Pons (tissue), 1 donor: Measurements from ENCODE around the gene RNF4.
"Not testable (repeated sequence)": the region's sequence is repeated elsewhere in the genome, so short reads cannot be mapped to it uniquely, and the experiment has no call there.

Experiments used
- DNase-seq: peaks from one replicate; pipeline ENCODE4 v3.0.0-alpha.2; 2016; ENCODE audit warnings: low spot score

The RNF4 gene

GRCh38 chr4:2486981-2487380, 18.1 kb downstream of the RNF4 start:
- DNase-seq, result no peak

DNA sequence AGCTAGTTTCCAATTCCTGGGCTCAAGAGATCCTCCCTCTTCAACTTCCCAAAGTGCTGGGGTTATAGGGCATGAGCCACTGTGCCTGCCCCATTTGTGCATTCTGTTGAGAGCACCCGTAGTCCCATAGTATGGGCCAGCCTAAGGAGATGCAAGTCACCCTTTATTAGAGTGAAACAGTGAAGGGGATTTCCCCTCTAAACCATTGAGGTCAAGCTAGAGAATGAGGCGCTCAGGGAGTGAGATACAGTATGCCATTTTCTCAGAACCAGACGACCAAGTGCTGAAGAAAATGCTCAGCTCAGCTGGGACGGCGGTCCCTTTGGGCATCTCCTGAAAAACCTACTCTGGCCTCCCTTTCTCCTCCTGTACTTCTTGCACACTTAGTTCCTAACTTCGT, 18.7 kb downstream of the RNF4 start:
- DNase-seq, result no peak

GRCh38 chr4:2489081-2489805, 20.3 kb downstream of the RNF4 start:
- no peak for DNase-seq

GRCh38 chr4:2489841-2490552, 21.1 kb downstream of the RNF4 start:
- DNase-seq, result no peak

- no peak for DNase-seq
Observed at GRCh38 chr4:2492970-2493369, 24.1 kb downstream of the RNF4 start.

DNA sequence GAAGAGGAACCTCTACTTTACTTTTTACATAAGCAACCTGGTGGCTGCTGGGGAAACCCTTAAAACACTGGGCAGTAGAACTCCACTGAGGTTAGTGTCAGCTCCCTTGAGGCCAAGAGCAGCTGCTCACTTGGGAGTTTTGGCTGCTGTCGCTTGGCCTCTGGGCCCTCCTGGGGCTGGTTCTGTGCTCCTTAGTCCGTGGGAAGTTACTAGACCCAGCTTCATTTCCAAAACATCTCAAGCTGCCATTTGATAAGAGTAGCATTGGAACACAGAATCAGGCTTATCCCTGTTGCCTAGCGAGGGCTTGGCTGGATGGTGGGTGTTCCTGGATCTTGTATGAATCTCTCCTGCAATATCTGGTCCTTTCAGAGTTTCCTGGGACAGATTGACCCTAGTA, 26.1 kb downstream of the RNF4 start:
- DNase-seq, result no peak

DNA sequence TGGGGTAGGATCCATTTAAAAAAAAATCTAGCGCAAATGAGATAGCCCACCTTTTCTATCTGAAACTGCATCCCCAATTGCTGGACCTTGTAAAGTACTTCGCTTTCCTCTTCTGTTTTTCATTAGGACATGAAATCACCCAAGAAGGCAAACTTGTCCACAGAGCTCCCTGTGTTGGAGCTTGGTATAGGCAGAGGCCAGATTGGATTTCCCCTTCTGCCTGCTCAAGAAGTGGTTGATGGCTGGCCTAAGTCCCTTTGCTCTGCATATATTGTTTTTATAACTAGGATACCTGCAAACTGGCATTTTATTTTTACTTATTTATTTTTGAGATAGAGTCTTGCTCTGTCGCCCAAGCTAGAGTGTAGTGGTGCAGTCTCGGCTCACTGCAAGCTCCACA, 28.4 kb downstream of the RNF4 start:
- DNase-seq, result no peak

- peak; percentile 85 for DNase-seq
Observed at GRCh38 chr4:2497931-2498330, 29.0 kb downstream of the RNF4 start.

DNA sequence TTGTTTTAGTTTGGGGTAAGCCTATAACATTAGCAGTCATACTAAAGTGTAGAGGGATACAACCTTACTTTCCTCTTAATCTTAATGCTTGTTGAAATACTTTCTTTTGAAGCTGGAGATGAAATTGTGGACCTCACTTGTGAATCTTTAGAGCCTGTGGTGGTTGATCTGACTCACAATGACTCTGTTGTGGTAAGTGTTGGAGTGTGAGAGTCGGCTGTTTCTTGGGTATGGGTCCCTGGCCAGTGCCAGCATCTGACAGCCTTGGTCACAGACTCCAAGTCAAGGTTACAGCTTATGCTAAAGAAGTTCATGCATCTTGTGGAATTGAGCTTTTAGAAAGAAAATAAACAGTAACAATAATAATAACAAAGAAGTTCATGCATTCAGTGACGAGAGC, 31.6 kb downstream of the RNF4 start:
- no peak for DNase-seq

DNA sequence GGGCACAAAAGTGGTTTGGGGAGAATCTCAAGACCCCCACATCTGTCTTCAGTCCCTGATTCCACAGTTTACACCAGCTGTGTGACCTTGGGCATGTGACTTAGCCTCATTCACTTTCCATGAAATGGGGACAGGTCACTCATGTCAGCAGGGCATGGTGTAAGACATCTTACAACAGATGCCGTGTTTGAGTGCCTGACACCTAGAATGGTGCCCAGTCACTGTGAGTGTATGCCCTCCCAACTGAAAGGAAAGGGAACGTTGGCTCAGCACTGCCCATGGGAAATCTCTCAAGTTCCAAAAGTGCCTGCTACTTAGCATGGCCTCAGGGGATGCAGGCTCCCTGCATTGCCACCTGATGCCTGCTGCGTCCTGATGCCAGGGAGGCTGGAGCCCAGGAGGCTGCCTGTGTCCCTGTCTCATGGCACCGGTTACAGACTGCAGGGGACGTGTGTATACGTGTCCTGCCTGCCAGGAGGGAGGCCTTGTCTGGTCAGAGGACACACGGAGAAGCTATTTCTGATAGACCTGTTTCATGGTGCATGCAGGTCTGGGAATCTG, 32.2 kb downstream of the RNF4 start:
- DNase-seq, result no peak

GRCh38 chr4:2503809-2504208, 34.9 kb downstream of the RNF4 start:
- DNase-seq, result no peak

GRCh38 chr4:2507259-2507658, 38.4 kb downstream of the RNF4 start:
- no peak for DNase-seq

DNA sequence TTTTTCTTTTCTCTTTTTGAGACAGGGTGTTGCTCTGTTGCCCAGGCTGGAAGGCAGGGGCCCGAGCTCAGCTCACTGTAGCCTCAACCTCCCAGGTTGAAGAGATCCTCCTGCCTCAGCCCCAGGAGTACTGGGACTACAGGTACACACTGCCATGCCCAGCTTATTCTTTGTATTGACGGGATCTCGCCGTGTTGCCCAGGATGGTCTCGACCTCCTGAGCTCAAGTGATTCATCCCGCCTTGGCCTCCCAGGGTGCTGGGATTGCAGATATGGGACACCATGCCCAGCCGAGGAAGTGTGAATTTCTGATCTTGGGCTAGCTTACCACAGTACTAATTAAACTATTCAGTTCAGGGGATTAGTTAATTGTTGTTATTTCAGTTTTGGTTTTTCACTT, 38.9 kb downstream of the RNF4 start:
- no peak for DNase-seq

DNA sequence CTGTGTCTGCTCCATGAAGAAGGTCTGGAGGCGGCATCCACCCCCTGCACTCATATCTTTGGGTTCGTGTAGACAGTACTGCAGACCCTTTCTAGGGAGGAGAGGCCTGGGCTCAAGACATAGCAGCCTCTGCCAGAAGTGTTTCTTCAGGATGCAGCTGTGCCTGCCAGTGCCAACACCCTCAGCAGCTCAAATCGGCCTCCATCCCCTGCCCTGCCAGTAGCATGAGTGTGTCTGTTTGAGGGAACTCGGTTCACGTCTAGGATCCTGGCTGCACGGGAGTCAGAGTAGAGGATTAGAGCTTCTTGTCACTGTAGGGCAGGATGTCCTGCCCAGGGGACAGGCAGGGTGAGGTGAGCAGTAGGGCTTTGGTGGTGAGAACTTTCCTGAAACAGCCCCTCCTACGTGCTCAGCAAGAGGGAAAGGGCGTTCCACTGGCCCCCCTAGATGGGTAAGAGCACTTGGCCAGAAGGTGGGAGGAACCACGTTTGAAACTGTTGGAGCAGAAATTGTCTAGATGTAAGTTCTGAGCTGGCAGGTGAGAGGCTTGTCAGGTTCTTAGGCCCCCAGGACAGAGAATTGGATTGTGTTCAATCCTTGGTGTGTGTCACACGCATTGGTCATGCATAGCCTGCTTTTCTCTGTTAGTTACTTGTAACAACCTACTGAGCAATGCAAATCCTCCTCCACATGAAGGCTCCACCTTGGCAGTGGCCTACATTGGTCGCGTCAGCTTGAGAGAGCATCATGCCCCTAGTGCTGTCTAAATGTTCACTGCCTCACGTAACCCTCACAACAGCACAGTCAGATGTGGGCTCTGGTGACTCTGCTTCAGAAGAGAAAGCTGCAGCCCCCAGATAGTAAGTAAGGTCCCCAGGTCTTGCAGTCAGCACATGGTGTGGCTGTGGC, 41.7 kb downstream of the RNF4 start:
- no peak for DNase-seq

- DNase-seq, result no peak
Observed at GRCh38 chr4:2511645-2512131, 42.8 kb downstream of the RNF4 start.

DNA sequence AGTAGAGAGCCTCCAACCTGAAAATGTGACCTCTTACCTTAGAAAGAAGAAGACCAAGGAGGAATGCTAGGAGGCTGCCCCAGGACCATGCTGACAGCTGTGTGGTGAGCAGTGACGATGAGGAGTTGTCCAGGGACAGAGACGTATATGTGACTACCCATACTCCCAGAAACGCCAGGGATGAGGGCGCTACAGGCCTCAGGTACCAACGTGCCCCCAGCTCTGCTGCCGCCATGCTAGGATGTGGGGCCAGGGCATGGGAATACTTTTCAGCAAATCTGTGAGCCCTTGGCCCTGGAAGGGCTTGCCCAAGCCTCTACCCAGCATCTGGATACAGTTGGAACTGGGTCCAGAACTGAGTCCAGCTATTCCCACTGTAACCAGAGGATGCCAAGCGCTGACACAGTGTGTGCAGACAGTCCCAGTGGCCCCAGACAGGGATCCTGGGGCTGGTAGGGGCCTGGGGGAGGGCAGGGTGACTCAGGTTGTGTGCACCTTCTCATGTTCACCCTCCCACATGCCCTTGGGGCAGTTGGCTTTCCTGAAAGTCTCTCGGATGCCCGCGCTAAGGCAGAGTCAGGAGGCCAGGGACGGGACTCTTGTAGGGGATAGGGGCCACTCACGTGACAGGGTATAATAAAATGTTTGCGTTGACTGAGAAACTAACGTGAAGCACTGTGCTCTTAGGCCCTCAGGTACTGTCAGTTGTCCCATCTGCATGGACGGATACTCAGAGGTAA, 43.7 kb downstream of the RNF4 start:
- DNase-seq, result no peak

DNA sequence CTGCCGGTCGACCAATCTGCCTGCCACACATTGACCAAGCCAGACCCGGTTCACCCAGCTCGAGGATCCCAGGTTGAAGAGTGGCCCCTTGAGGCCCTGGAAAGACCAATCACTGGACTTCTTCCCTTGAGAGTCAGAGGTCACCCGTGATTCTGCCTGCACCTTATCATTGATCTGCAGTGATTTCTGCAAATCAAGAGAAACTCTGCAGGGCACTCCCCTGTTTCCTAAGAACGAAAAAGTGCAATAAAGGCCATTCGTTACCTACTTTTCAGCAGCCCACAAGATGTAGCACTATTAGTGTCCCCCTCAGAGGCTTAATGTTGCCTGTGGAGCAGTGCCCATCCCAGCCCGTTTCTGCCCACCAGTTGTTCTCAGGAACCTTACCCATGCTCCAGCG, 45.3 kb downstream of the RNF4 start:
- not testable (repeated sequence) for DNase-seq

DNA sequence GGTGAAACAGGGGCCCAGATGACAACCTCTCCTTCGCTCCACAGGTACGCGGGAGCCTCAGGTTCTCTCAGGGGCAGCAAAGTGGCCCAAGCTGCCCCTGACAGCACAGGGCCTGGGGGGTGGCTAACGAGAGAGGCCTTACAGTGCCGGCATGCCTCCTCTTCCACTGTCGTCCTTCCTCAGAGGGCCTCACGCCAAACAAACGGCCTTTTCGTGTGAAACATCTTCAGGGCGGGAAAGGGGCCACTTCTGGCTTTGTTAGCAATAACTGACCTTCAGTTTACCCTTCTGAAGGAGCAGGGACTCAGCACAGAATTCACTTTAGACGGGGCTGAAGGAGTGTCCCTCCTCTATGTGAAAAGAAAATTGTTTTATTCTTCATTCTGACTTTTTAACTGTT, 46.0 kb downstream of the RNF4 start:
- DNase-seq, result not testable (repeated sequence)

- no peak for DNase-seq
Observed at GRCh38 chr4:2515830-2516550, 47.1 kb downstream of the RNF4 start.

DNA sequence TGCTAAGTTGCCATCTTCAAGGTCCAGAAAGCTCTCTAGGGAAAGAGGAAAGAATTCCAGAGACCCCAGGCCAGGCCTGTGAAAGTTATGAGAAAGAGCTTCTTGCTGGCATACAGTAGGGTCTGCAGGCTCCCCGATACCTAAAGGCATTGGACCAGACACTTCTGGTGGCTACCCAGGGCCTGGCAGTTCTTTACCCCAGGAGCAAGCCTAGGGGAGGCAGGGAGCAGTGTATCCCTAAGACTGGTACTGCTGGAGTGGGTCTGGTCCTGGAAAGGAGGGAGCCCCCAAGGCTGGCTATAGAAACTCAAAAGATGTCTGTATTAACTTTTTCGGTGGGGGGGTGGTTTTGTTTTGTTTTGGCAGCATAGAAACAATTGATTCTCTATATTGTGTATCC, 47.7 kb downstream of the RNF4 start:
- no peak for DNase-seq

DNA sequence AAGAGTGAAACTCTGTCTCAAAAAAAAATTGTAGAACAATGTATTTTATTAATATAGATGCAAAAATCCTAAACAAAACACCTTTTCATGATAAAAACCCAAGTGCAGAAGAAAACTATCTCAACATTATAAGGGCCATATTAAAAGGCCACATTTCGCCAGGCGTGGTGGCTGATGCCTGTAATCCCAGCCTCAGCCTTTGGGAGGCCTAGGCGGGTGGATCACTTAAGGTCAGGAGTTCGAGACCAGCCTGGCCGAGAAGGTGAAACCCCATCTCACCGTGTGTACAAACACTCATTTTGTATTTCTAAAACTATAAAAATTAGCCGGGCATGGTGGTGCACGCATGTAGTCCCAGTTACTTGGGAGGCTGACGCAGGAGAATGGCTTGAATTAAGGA, 57.7 kb downstream of the RNF4 start:
- no peak for DNase-seq
